ENCODE measurements around the gene TEX12. TPM values are rescaled to one million over a fixed set of nuclear protein-coding genes. Genes with fewer than 3 reads are reported as not detected.

The TEX12 gene
- total and polyA plus RNA-seq, 2 of the 8 experiments (the other 6 are each of a cell fraction or from before 2014, with no cell fraction given): not detected

GRCh38 chr11:112215621-112216020 lies 48.4 kb downstream of the TEX12 start (continued):
- TF ChIP-seq CHD7 (IDR thresholded peaks at IDR 0.05; ENCODE audit: insufficient replicate concordance, low read length) (no peak), KDM5A (IDR thresholded peaks at IDR 0.05; ENCODE audit: low read length) (no peak), NANOG (IDR thresholded peaks at IDR 0.05; ENCODE audit: insufficient read depth, low read depth, low read length, poor library complexity, severe bottlenecking) (no peak), CEBPB (IDR thresholded peaks at IDR 0.05; ENCODE audit: low read depth, low read length) (no peak), RXRA (IDR thresholded peaks at IDR 0.05; ENCODE audit: insufficient read depth, low read depth, low read length) (no peak)
